Natural killer cell (primary cell): Measurements from ENCODE around the gene COL16A1. TPM values are rescaled to one million over a fixed set of nuclear protein-coding genes. Genes with fewer than 3 reads are reported as not detected.

ENCODE experiments used
- ATAC-seq, 3 donors: fragments of 150-1000 bp in 2 of 3; fragments of 200-7000 bp in 1 of 3; cut with Tn5 transposase; 1 replicate in 1 of 3; 2 replicates in 2 of 3; pipeline ENCODE4 v1.10.0; 2021; ENCODE audit warnings: mild to moderate bottlenecking in 2 of 3, moderate library complexity in 2 of 3
- DNase-seq, 2 donors: peaks; one replicate each; pipeline versions ENCODE4 v3.0.0 to v3.0.0-alpha.2; 2013 to 2021; ENCODE audit warnings: mixed read lengths in 1 of 2
- H3K27ac ChIP-seq: one replicate; pipeline ENCODE4 v1.5.1; 2013; ENCODE audit warnings: mild to moderate bottlenecking, low read length
- H3K27me3 ChIP-seq: one replicate; pipeline ENCODE4 v1.6.1; 2013; ENCODE audit warnings: low read length; ENCODE audit not compliant: control insufficient read depth, insufficient read depth
- H3K36me3 ChIP-seq: one replicate; pipeline ENCODE4 v1.6.1; 2013; ENCODE audit warnings: low read length; ENCODE audit not compliant: control insufficient read depth, insufficient read depth
- H3K4me1 ChIP-seq: one replicate; pipeline ENCODE4 v1.6.1; 2013; ENCODE audit warnings: low read length; ENCODE audit not compliant: control insufficient read depth, insufficient read depth
- H3K4me3 ChIP-seq: one replicate; pipeline ENCODE4 v1.5.1; 2013; ENCODE audit warnings: low read length
- H3K9me3 ChIP-seq: one replicate; pipeline ENCODE4 v1.6.1; 2013; ENCODE audit warnings: low read length; ENCODE audit not compliant: control insufficient read depth, insufficient read depth
- H3K27ac Mint-ChIP-seq, 2 donors: one replicate each; pipeline ENCODE4 v1.8.0; 2022; ENCODE audit warnings: mild to moderate bottlenecking in 2 of 2, mixed read lengths in 2 of 2, moderate library complexity in 1 of 2
- H3K27me3 Mint-ChIP-seq, 2 donors: one replicate each; pipeline ENCODE4 v1.8.0; 2022; ENCODE audit warnings: low read depth in 2 of 2, mixed read lengths in 2 of 2
- H3K36me3 Mint-ChIP-seq: one replicate; pipeline ENCODE4 v1.8.0; 2022; ENCODE audit warnings: mixed read lengths
- H3K4me1 Mint-ChIP-seq, 2 donors: one replicate each; pipeline ENCODE4 v1.8.0; 2022; ENCODE audit warnings: mixed read lengths in 2 of 2
- H3K4me3 Mint-ChIP-seq: one replicate; pipeline ENCODE4 v1.8.0; 2022; ENCODE audit warnings: mild to moderate bottlenecking, moderate library complexity, mixed read lengths
- H3K9me3 Mint-ChIP-seq, 2 donors: one replicate each; pipeline ENCODE4 v1.8.0; 2022; ENCODE audit warnings: mixed read lengths in 2 of 2
- WGBS: methylation state at CpG from one replicate; pipeline ENCODE4 v1.1.7; 2013; ENCODE audit warnings: missing lambda C conversion rate; ENCODE audit not compliant: insufficient coverage; 5-methylcytosine and 5-hydroxymethylcytosine counted together
- intact Hi-C: fragments of 100-400 bp; cut with micrococcal nuclease; formaldehyde crosslinking; loops from one replicate; pipeline ENCODE4 v1.14.2; 2022
- total RNA-seq, 4 donors: library from RNA; stranded (reverse); fragments of 120-200 nt in 1 of 4; gene quantifications; one replicate each; pipeline versions ENCODE4 v1.2.3 to v1.2.4, GENCODE V29; 2013 to 2022
- TF ChIP-seq, protein P1 (sequence below): fragments of 200-600 bp; IDR thresholded peaks from one replicate; pipeline ENCODE4 v1.8.0; 2022; ENCODE audit warnings: antibody characterized with exemption

The COL16A1 gene
- total RNA-seq, 3 donors from 2014 or later (not counting 1 experiment from before 2014, with no cell fraction given) = 0.14 TPM; not detected in 2

DNA sequence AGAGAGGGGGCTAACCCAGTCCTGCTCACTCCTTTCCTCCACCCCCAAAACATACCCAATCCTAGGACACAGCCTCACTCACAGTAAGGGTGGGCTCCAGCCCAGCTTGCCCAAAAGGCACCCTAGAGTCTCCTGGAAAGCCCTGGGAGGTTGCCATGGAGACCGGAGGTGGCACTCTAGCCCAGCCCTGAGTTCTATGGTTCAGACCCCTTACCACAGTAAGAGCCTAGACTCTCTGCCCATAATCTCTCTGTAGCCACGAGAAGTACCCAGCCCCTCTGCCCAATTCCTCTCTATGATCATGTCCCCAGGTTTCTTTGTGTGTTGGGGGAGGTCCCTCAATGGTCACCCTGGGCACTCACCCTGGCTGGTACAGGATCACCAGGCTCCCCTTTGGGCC, 14.4 kb downstream of the COL16A1 start:
- Histone ChIP-seq H3K27me3 (no peaks in the 10 kb centered on the region), H3K4me1 (peaks cover 4% of the 10 kb centered on the region), H3K27ac (no peak overlapping the region), H3K4me3 (no peak overlapping the region), H3K9me3 (no peaks in the 10 kb centered on the region), H3K36me3 (no peaks in the 10 kb centered on the region)
- H3K36me3 Mint-ChIP-seq = no peaks in the 10 kb centered on the region
- WGBS = 69% methylated on average over 2 of the region's 2 CpGs
- DNase-seq = no peak
- no peak overlapping the region for H3K4me3 Mint-ChIP-seq
- H3K9me3 Mint-ChIP-seq = no peaks in the 10 kb centered on the region
- intact Hi-C loops = no loop called here
- no peak overlapping the region for H3K27ac Mint-ChIP-seq
- peaks cover 0 to 11% of the 10 kb centered on the region in 2 donors for H3K4me1 Mint-ChIP-seq
- no peak for ATAC-seq
- TF ChIP-seq, protein P1, sequence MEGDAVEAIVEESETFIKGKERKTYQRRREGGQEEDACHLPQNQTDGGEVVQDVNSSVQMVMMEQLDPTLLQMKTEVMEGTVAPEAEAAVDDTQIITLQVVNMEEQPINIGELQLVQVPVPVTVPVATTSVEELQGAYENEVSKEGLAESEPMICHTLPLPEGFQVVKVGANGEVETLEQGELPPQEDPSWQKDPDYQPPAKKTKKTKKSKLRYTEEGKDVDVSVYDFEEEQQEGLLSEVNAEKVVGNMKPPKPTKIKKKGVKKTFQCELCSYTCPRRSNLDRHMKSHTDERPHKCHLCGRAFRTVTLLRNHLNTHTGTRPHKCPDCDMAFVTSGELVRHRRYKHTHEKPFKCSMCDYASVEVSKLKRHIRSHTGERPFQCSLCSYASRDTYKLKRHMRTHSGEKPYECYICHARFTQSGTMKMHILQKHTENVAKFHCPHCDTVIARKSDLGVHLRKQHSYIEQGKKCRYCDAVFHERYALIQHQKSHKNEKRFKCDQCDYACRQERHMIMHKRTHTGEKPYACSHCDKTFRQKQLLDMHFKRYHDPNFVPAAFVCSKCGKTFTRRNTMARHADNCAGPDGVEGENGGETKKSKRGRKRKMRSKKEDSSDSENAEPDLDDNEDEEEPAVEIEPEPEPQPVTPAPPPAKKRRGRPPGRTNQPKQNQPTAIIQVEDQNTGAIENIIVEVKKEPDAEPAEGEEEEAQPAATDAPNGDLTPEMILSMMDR = no peak
- H3K27me3 Mint-ChIP-seq = peaks cover 0 to 8% of the 10 kb centered on the region in 2 donors

DNA sequence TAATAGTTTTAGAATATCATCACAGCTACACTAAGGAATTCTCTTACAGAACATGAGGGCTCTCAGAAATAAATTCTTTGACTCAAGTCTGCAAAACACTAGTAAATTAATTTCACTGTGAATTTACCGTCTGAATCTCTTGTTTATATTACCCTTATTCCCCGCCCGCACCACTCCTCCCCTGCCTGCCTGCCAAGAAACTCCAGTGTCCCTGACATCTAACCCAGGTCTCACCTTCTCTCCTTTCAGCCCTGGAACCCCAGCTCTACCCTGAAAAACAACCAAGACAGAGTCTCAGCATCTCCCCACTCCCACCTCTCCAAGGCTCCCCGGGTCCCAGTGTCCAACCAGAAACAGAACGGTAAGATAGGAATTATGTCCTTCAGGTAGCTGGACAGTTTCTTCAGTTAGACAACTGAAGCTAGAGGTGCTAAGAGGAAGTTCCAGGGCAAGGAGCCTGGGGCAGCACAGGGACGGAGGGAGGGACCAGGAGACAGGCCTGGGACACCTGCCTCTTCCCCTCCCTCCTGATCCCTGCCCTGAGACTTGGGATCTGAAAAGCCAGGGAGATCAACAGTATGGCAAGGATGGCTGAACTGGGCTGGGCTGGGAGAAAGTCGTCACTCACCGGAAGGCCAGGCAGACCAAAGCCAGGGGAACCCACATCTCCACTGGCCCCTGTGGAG, 15.4 kb downstream of the COL16A1 start:
- no peak overlapping the region for H3K27ac ChIP-seq
- no peak for DNase-seq
- Mint-ChIP-seq H3K4me3 (no peak overlapping the region), H3K27me3 (peaks cover 0 to 8% of the 10 kb centered on the region in 2 donors), H3K9me3 (no peaks in the 10 kb centered on the region), H3K27ac (no peak overlapping the region), H3K4me1 (peaks cover 0 to 11% of the 10 kb centered on the region in 2 donors), H3K36me3 (no peaks in the 10 kb centered on the region)
- H3K27me3 ChIP-seq = no peaks in the 10 kb centered on the region
- no peaks in the 10 kb centered on the region for H3K36me3 ChIP-seq
- intact Hi-C loops = no loop called here
- H3K4me3 ChIP-seq = no peak overlapping the region
- TF ChIP-seq, protein P1 = no peak
- WGBS = 89% methylated on average over 8 of the region's 8 CpGs
- H3K9me3 ChIP-seq = no peaks in the 10 kb centered on the region
- H3K4me1 ChIP-seq = peaks cover 4% of the 10 kb centered on the region
- ATAC-seq = no peak

DNA sequence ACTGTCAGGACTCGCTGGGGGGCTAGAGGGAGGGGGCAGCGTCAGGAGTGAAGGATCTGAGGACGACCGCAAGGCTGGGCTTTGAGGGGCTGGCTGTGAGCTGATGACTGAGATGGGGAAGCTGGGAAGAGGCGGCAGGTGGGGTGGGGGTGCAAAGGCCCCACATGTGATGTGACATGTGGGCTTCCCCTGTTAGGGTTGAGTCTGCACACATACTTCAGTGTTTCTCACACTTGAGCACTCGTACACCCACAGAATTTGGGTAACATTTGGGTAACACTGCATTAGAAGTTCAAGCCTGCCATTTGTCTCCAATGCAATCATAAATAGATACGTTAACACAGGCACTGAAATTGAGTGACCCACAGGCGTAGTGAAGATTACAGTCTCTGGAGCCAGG, 16.2 kb downstream of the COL16A1 start:
- no peak overlapping the region for H3K27ac Mint-ChIP-seq
- peaks cover 0 to 8% of the 10 kb centered on the region in 2 donors for H3K27me3 Mint-ChIP-seq
- H3K36me3 Mint-ChIP-seq = no peaks in the 10 kb centered on the region
- peaks cover 4% of the 10 kb centered on the region for H3K4me1 ChIP-seq
- no peak overlapping the region for H3K4me3 ChIP-seq
- intact Hi-C loops = no loop called here
- ATAC-seq (no peak), DNase-seq (no peak)
- 83% methylated on average over 8 of the region's 8 CpGs for WGBS
- TF ChIP-seq, protein P1 = no peak
- H3K9me3 Mint-ChIP-seq = no peaks in the 10 kb centered on the region
- H3K36me3 ChIP-seq = no peaks in the 10 kb centered on the region
- H3K27me3 ChIP-seq = no peaks in the 10 kb centered on the region
- peaks cover 0 to 11% of the 10 kb centered on the region in 2 donors for H3K4me1 Mint-ChIP-seq
- no peak overlapping the region for H3K4me3 Mint-ChIP-seq
- H3K27ac ChIP-seq = no peak overlapping the region
- no peaks in the 10 kb centered on the region for H3K9me3 ChIP-seq

DNA sequence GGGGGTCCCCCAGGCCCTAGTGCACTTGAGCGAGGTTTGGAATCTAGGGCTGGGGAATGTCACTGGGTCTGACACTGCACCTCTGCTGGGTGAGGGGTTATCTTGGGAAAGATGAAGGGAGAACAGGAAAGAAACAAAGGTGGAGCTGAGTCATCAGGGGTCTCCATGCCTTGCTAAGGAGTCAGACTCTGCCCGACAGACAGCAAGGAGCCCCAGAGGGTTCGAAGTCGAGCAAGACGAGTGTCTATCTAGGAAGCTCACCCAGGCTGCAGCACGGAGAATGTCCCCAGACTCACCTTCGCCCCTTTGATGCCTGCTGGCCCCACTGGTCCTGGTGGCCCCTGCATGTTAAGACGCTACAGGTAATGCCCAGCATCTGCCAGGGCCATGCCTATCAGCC, 18.0 kb downstream of the COL16A1 start:
- no peaks in the 10 kb centered on the region for H3K9me3 Mint-ChIP-seq
- intact Hi-C loops = no loop called here
- Histone ChIP-seq H3K4me3 (no peak overlapping the region), H3K27me3 (no peaks in the 10 kb centered on the region), H3K9me3 (no peaks in the 10 kb centered on the region), H3K27ac (no peak overlapping the region), H3K4me1 (peaks cover 4% of the 10 kb centered on the region), H3K36me3 (no peaks in the 10 kb centered on the region)
- no peaks in the 10 kb centered on the region for H3K36me3 Mint-ChIP-seq
- H3K4me3 Mint-ChIP-seq = no peak overlapping the region
- ATAC-seq (no peak), DNase-seq (no peak)
- TF ChIP-seq, protein P1 = no peak
- 86% methylated on average over 8 of the region's 8 CpGs for WGBS
- H3K4me1 Mint-ChIP-seq = peaks cover 0 to 11% of the 10 kb centered on the region in 2 donors
- H3K27ac Mint-ChIP-seq = no peak overlapping the region
- peaks cover 0 to 8% of the 10 kb centered on the region in 2 donors for H3K27me3 Mint-ChIP-seq
